Liver (tissue), 3 donors: ENCODE data around the gene STXBP4.

Experiments used
- CTCF ChIP-seq: fragments of 150-350 bp; IDR thresholded peaks from 2 replicates; pipeline ENCODE4 v1.5.1; 2017; ENCODE audit warnings: improper control_type of control experiment, low read depth, low read length; ENCODE audit not compliant: missing input control
- FOXA2 ChIP-seq: IDR thresholded peaks from 2 replicates; pipeline ENCODE4 v1.6.1; 2016; ENCODE audit warnings: antibody characterized with exemption
- GABPA ChIP-seq, 2 donors: IDR thresholded peaks in 1 of 2; conservative IDR thresholded peaks in 1 of 2; 2 replicates each; pipeline ENCODE4 v1.6.1; 2016; ENCODE audit warnings: antibody characterized with exemption in 2 of 2, mild to moderate bottlenecking in 1 of 2, moderate library complexity in 1 of 2
- JUND ChIP-seq, 2 donors: IDR thresholded peaks; 2 replicates each; pipeline ENCODE4 v1.6.1; 2016; ENCODE audit warnings: antibody characterized with exemption in 2 of 2
- MAX ChIP-seq: IDR thresholded peaks from 2 replicates; pipeline ENCODE4 v1.6.1; 2016; ENCODE audit warnings: antibody characterized with exemption
- NR2F2 ChIP-seq: IDR thresholded peaks from 2 replicates; pipeline ENCODE4 v1.6.1; 2016; ENCODE audit warnings: antibody characterized with exemption
- RAD21 ChIP-seq, 2 donors: IDR thresholded peaks; 2 replicates each; pipeline ENCODE4 v1.6.1; 2016; ENCODE audit warnings: antibody characterized with exemption in 2 of 2, mild to moderate bottlenecking in 2 of 2
- SP1 ChIP-seq: IDR thresholded peaks from 2 replicates; pipeline ENCODE4 v1.6.1; 2018; ENCODE audit warnings: antibody characterized with exemption, mild to moderate bottlenecking
- TAF1 ChIP-seq: conservative IDR thresholded peaks from 2 replicates; pipeline ENCODE4 v1.6.1; 2016; ENCODE audit warnings: antibody characterized with exemption, mild to moderate bottlenecking
- YY1 ChIP-seq: IDR thresholded peaks from 2 replicates; pipeline ENCODE4 v1.6.1; 2016; ENCODE audit warnings: antibody characterized with exemption, mild to moderate bottlenecking
- ZBTB33 ChIP-seq: IDR thresholded peaks from 2 replicates; pipeline ENCODE4 v1.6.1; 2016; ENCODE audit warnings: antibody characterized with exemption
- donor health status: healthy.
- donor health status: healthy.

- TF ChIP-seq CTCF (no peak), FOXA2 (no peak), TAF1 (no peak), GABPA (IDR thresholded peaks at IDR 0.05 in 1 of 2, conservative IDR thresholded peaks at IDR 0.05 in 1 of 2) (no peak), SP1 (no peak), YY1 (no peak), JUND (IDR thresholded peaks at IDR 0.05) (no peak), MAX (no peak), ZBTB33 (no peak), NR2F2 (no peak), RAD21 (IDR thresholded peaks at IDR 0.05) (no peak)
These were observed 11.8 kb upstream of the STXBP4 start for GRCh38 chr17:54956791-54957190.
